Neural cell (in vitro differentiated cells): ENCODE data around the gene SPDYE4. TPM values are rescaled to one million over a fixed set of nuclear protein-coding genes. Genes with fewer than 3 reads are reported as not detected.

ENCODE experiments used
- H2AFZ ChIP-seq: fragments of 200-600, 300-800 bp; sonication (generic), shearing (Covaris generic); 2 replicates; pipeline ENCODE4 v1.6.0; 2014; ENCODE audit warnings: low read depth, mild to moderate bottlenecking, antibody characterized with exemption, low read length, moderate library complexity
- H3F3A ChIP-seq: fragments of 200-600 bp; shearing (Covaris generic); 2 replicates; pipeline ENCODE4 v1.6.1; 2016; ENCODE audit warnings: mild to moderate bottlenecking, moderate library complexity, mixed read lengths, antibody characterized with exemption, low read length; ENCODE audit not compliant: insufficient read depth, poor library complexity, severe bottlenecking
- H3K27ac ChIP-seq: fragments of 200-600, 300-800 bp; sonication (generic), shearing (Covaris generic); 2 replicates; pipeline ENCODE4 v1.5.1; 2014; ENCODE audit warnings: mild to moderate bottlenecking, low read length, moderate library complexity
- H3K27me3 ChIP-seq: fragments of 300-800, 200-600 bp; sonication (generic), shearing (Covaris generic); 2 replicates; pipeline ENCODE4 v1.6.0; 2014; ENCODE audit warnings: mild to moderate bottlenecking, low read depth, low read length, moderate library complexity; ENCODE audit not compliant: insufficient read depth
- H3K36me3 ChIP-seq: fragments of 300-800, 200-600 bp; sonication (generic), shearing (Covaris generic); 2 replicates; pipeline ENCODE4 v1.5.1; 2014; ENCODE audit warnings: mild to moderate bottlenecking, antibody characterized with exemption, low read length, moderate library complexity; ENCODE audit not compliant: insufficient read depth
- H3K4me2 ChIP-seq: fragments of 300-800, 200-600 bp; sonication (generic), shearing (Covaris generic); 2 replicates; pipeline ENCODE4 v1.6.0; 2014; ENCODE audit warnings: mild to moderate bottlenecking, low read length
- H3K4me3 ChIP-seq: fragments of 300-800, 200-600 bp; sonication (generic), shearing (Covaris generic); 2 replicates; pipeline ENCODE4 v1.5.1; 2014; ENCODE audit warnings: mild to moderate bottlenecking, low read length, moderate library complexity
- H3K79me2 ChIP-seq: fragments of 200-600 bp; shearing (Covaris generic); replicated peaks from 2 replicates; pipeline ENCODE4 v1.6.0; 2014; ENCODE audit warnings: mild to moderate bottlenecking, low read length, moderate library complexity; ENCODE audit not compliant: insufficient read depth
- H3K9ac ChIP-seq: fragments of 300-800, 200-600 bp; sonication (generic), shearing (Covaris generic); 2 replicates; pipeline ENCODE4 v1.6.1; 2016; ENCODE audit warnings: mild to moderate bottlenecking, low read length, mixed read lengths
- H3K9me2 ChIP-seq: fragments of 200-600 bp; shearing (Covaris generic); 2 replicates; pipeline ENCODE4 v1.6.1; 2016; ENCODE audit warnings: mild to moderate bottlenecking, low read length, mixed read lengths; ENCODE audit not compliant: insufficient read depth
- H3K9me3 ChIP-seq: fragments of 200-600, 300-800 bp; sonication (generic), shearing (Covaris generic); 2 replicates; pipeline ENCODE4 v1.6.1; 2016; ENCODE audit warnings: mild to moderate bottlenecking, mixed run types, low read length, moderate library complexity, mixed read lengths
- H4K20me1 ChIP-seq: fragments of 200-600 bp; shearing (Covaris generic); 2 replicates; pipeline ENCODE4 v1.6.1; 2016; ENCODE audit warnings: mild to moderate bottlenecking, mixed run types; ENCODE audit not compliant: insufficient read depth
- EP300 ChIP-seq: fragments of 450-650 bp; conservative IDR thresholded peaks from 2 replicates; pipeline ENCODE4 v1.6.1; 2014; ENCODE audit warnings: antibody characterized with exemption, mild to moderate bottlenecking, moderate library complexity; ENCODE audit not compliant: poor library complexity, severe bottlenecking
- EZH2 ChIP-seq: fragments of 200-600, 300-800 bp; shearing (Covaris generic), sonication (generic); IDR thresholded peaks from 2 replicates; pipeline ENCODE4 v1.6.1; 2014; ENCODE audit warnings: antibody characterized with exemption, low read length, borderline replicate concordance, mild to moderate bottlenecking; ENCODE audit not compliant: insufficient read depth, poor library complexity, severe bottlenecking
- MXI1 ChIP-seq: fragments of 450-650 bp; conservative IDR thresholded peaks from 2 replicates; pipeline ENCODE4 v1.6.1; 2014; ENCODE audit warnings: antibody characterized with exemption, mild to moderate bottlenecking; ENCODE audit not compliant: poor library complexity, severe bottlenecking
- POLR2AphosphoS5 ChIP-seq: IDR thresholded peaks from 2 replicates; pipeline ENCODE4 v1.6.1; 2012
- RAD21 ChIP-seq: fragments of 450-650 bp; conservative IDR thresholded peaks from 2 replicates; pipeline ENCODE4 v1.6.1; 2014; ENCODE audit warnings: antibody characterized with exemption, mild to moderate bottlenecking, moderate library complexity
- SMC3 ChIP-seq: fragments of 450-650 bp; conservative IDR thresholded peaks from 2 replicates; pipeline ENCODE4 v1.6.1; 2014; ENCODE audit warnings: antibody characterized with exemption, mild to moderate bottlenecking, moderate library complexity; ENCODE audit not compliant: poor library complexity
- TAF1 ChIP-seq: IDR thresholded peaks from 2 replicates; pipeline ENCODE4 v1.6.1; 2012; ENCODE audit warnings: low read depth
- polyA plus RNA-seq: library from polyadenylated mRNA; depleted of rRNA; stranded (reverse); fragments of >200 nt; gene quantifications from 2 replicates; pipeline ENCODE4 v1.2.3, GENCODE V29; 2014
- TF ChIP-seq, protein P1 (sequence below): IDR thresholded peaks from 2 replicates; pipeline ENCODE4 v1.6.1; 2012; ENCODE audit warnings: borderline replicate concordance
- TF ChIP-seq, protein P2 (sequence below): fragments of 450-650 bp; IDR thresholded peaks from 2 replicates; pipeline ENCODE4 v1.5.1; 2014; ENCODE audit warnings: antibody characterized with exemption, mild to moderate bottlenecking, moderate library complexity; ENCODE audit not compliant: poor library complexity, severe bottlenecking

The SPDYE4 gene
- polyA plus RNA-seq, 1 donor from 2014 or later: not detected

DNA sequence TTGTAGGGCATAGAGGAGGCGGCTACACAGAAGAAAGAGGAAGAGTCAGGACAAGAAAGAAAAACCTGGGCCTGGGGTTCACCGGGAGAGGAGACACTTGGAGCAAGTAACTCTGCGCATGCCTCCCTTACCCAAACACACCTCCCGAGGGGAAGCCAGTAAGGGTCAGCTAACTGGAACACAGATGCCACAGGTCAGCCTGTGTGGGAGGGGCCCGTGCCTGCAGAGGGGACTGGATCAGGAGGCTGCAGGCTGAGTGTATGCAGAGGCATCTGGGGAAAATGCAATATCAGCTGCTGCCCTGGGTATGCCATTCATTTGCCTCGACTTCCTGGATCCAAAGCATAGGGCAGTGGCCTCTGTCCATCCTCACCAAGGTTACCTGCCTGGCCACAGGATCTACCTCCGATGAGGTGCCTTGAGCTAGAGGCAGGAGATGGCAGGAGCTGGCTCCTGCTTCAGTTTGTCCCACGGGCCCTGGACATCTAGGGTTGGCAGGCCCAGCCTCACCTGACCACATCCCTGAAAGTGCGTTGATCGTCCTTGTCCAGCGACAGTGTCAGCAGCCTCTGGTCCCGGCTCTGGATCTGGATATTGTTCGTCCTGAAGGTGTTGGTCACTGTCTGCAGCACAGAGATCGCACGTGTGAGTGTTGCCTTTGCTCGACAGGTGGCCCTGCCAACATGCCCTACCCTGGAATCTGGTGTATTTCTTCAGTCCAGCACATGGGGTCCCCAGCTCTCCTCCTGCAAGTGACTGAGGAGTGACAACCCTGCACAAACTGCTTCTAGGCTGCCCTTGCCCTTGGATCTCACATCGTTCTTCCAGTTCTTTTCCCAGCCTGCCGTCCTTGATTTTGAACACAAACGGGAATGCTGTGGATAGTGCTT, 45.4 kb upstream of the SPDYE4 start:
- no peaks in the 10 kb centered on the region for H3K9me2 ChIP-seq
- no peaks in the 10 kb centered on the region for H3K36me3 ChIP-seq
- H3K4me3 ChIP-seq: no peak overlapping the region
- H3K27me3 ChIP-seq: peaks cover 13% of the 10 kb centered on the region
- H3K9ac ChIP-seq: no peak overlapping the region
- H4K20me1 ChIP-seq: no peaks in the 10 kb centered on the region
- no peaks in the 10 kb centered on the region for H3K9me3 ChIP-seq
- H3K4me2 ChIP-seq: no peak overlapping the region
- H3F3A ChIP-seq: no peaks in the 10 kb centered on the region
- no peak overlapping the region for H3K27ac ChIP-seq
- no peaks in the 10 kb centered on the region for H3K79me2 ChIP-seq
- TF ChIP-seq SMC3 (no peak), EP300 (no peak), EZH2 (no peak), RAD21 (no peak), TAF1 (no peak), MXI1 (no peak)
- TF ChIP-seq, protein P1, sequence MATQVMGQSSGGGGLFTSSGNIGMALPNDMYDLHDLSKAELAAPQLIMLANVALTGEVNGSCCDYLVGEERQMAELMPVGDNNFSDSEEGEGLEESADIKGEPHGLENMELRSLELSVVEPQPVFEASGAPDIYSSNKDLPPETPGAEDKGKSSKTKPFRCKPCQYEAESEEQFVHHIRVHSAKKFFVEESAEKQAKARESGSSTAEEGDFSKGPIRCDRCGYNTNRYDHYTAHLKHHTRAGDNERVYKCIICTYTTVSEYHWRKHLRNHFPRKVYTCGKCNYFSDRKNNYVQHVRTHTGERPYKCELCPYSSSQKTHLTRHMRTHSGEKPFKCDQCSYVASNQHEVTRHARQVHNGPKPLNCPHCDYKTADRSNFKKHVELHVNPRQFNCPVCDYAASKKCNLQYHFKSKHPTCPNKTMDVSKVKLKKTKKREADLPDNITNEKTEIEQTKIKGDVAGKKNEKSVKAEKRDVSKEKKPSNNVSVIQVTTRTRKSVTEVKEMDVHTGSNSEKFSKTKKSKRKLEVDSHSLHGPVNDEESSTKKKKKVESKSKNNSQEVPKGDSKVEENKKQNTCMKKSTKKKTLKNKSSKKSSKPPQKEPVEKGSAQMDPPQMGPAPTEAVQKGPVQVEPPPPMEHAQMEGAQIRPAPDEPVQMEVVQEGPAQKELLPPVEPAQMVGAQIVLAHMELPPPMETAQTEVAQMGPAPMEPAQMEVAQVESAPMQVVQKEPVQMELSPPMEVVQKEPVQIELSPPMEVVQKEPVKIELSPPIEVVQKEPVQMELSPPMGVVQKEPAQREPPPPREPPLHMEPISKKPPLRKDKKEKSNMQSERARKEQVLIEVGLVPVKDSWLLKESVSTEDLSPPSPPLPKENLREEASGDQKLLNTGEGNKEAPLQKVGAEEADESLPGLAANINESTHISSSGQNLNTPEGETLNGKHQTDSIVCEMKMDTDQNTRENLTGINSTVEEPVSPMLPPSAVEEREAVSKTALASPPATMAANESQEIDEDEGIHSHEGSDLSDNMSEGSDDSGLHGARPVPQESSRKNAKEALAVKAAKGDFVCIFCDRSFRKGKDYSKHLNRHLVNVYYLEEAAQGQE: no peak
- TF ChIP-seq, protein P2, sequence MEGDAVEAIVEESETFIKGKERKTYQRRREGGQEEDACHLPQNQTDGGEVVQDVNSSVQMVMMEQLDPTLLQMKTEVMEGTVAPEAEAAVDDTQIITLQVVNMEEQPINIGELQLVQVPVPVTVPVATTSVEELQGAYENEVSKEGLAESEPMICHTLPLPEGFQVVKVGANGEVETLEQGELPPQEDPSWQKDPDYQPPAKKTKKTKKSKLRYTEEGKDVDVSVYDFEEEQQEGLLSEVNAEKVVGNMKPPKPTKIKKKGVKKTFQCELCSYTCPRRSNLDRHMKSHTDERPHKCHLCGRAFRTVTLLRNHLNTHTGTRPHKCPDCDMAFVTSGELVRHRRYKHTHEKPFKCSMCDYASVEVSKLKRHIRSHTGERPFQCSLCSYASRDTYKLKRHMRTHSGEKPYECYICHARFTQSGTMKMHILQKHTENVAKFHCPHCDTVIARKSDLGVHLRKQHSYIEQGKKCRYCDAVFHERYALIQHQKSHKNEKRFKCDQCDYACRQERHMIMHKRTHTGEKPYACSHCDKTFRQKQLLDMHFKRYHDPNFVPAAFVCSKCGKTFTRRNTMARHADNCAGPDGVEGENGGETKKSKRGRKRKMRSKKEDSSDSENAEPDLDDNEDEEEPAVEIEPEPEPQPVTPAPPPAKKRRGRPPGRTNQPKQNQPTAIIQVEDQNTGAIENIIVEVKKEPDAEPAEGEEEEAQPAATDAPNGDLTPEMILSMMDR: no peak
- no peak overlapping the region for H2AFZ ChIP-seq

DNA sequence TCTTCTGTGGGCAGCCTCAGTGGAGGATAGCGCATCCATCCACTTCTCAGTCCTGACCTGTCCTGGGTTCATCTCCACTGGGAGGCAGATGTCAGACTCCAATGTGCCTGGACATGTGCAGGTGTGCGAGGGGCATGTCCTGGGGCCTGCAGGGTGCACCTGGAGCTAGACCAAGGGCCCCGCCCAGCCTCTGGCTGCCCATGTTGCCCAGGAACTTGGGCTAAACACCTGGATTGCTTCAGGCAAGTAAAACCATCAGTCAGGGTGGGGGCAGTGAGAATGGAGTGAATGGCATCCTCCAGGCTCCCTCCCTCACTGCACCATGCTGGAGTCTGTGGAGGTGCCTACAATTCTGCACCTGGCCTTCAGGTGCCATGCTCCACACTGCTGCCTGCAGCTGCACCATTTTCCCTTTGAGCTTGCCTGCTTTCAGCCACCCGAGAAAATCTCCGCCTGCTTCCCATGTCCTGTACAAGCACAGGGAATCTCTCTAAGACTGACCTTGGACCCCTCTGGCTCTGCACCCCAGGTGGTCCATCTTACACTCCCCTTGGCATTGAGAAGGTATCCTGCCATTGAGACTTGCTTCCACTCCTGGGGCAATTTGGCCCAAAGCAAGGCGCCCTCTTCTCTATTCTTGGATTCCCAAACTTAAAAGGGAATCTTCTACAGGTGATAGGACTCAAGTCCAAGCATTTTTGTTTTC, 42.9 kb upstream of the SPDYE4 start:
- Histone ChIP-seq H3K36me3 (no peaks in the 10 kb centered on the region), H3K4me3 (no peak overlapping the region), H3K4me2 (no peak overlapping the region), H3K9me2 (no peaks in the 10 kb centered on the region), H2AFZ (no peak overlapping the region), H3K27ac (no peak overlapping the region), H3F3A (no peaks in the 10 kb centered on the region), H3K9me3 (no peaks in the 10 kb centered on the region), H3K79me2 (no peaks in the 10 kb centered on the region), H3K9ac (no peak overlapping the region), H3K27me3 (peaks cover 18% of the 10 kb centered on the region), H4K20me1 (no peaks in the 10 kb centered on the region)
- TF ChIP-seq MXI1 (no peak), RAD21 (no peak), EZH2 (no peak), POLR2AphosphoS5 (no peak)
- TF ChIP-seq, protein P2: no peak
